Fibroblast of pulmonary artery (primary cell): ENCODE data around the gene DNAH12.
A peak's percentile ranks its signal among the peaks of the same experiment; 100 is the strongest.

ENCODE experiments used
- DNase-seq: peaks from one replicate; pipeline ENCODE4 v3.0.0-alpha.2; 2010; ENCODE audit warnings: low read depth
- H3K4me3 ChIP-seq: replicated peaks from 2 replicates; pipeline ENCODE4 v1.5.1; 2011; ENCODE audit warnings: low read depth, mild to moderate bottlenecking, control low read depth, low read length, moderate library complexity
- CTCF ChIP-seq: IDR thresholded peaks from 2 replicates; pipeline ENCODE4 v1.5.1; 2011; ENCODE audit warnings: mild to moderate bottlenecking, control low read depth, low read length, inconsistent platforms; ENCODE audit errors: missing control alignments

The DNAH12 gene

GRCh38 chr3:57436195-57436761, 107.9 kb downstream of the DNAH12 start:
- no peak overlapping the region for H3K4me3 ChIP-seq
- TF ChIP-seq CTCF: no peak
- no peak for DNase-seq

GRCh38 chr3:57434041-57434440, 110.1 kb downstream of the DNAH12 start:
- peak; percentile 46 for DNase-seq
- peak; percentile 58 for TF ChIP-seq CTCF
- H3K4me3 ChIP-seq: no peak overlapping the region

- no peak for TF ChIP-seq CTCF
- no peak for DNase-seq
- no peak overlapping the region for H3K4me3 ChIP-seq
Measured at GRCh38 chr3:57423335-57423734, 120.8 kb downstream of the DNAH12 start.

- H3K4me3 ChIP-seq: no peak overlapping the region
- peak; percentile 11 for DNase-seq
- TF ChIP-seq CTCF: no peak
Measured at GRCh38 chr3:57421336-57421735, 122.8 kb downstream of the DNAH12 start.

GRCh38 chr3:57420001-57420400, 124.1 kb downstream of the DNAH12 start:
- DNase-seq: no peak
- no peak overlapping the region for H3K4me3 ChIP-seq
- TF ChIP-seq CTCF: no peak

GRCh38 chr3:57411715-57412114, 132.4 kb downstream of the DNAH12 start:
- no peak for DNase-seq
- H3K4me3 ChIP-seq: no peak overlapping the region
- no peak for TF ChIP-seq CTCF

GRCh38 chr3:57409471-57409870, 134.7 kb downstream of the DNAH12 start:
- DNase-seq: no peak
- H3K4me3 ChIP-seq: no peak overlapping the region
- no peak for TF ChIP-seq CTCF
